Fibroblast of lung (primary cell): Measurements from ENCODE around the gene NAGPA. TPM values are rescaled to one million over a fixed set of nuclear protein-coding genes. Genes with fewer than 3 reads are reported as not detected.

Source experiments
- DNase-seq, 2 donors: peaks; one replicate each; pipeline versions ENCODE4 v3.0.0 to v3.0.0-alpha.2; 2010; ENCODE audit warnings: low read depth in 2 of 2
- H2AFZ ChIP-seq: 2 replicates; pipeline ENCODE4 v1.5.1; 2012; ENCODE audit warnings: low read length, control low read depth, inconsistent platforms
- H3K27ac ChIP-seq: 2 replicates; pipeline ENCODE4 v1.5.1; 2011; ENCODE audit warnings: low read length, control low read depth; ENCODE audit not compliant: insufficient read depth
- H3K27me3 ChIP-seq: 2 replicates; pipeline ENCODE4 v1.5.1; 2011; ENCODE audit warnings: mild to moderate bottlenecking, low read length; ENCODE audit not compliant: control insufficient read depth, insufficient read depth
- H3K36me3 ChIP-seq: 2 replicates; pipeline ENCODE4 v1.5.1; 2011; ENCODE audit warnings: low read length; ENCODE audit not compliant: control insufficient read depth, insufficient read depth
- H3K4me1 ChIP-seq: 2 replicates; pipeline ENCODE4 v1.5.1; 2011; ENCODE audit warnings: low read length; ENCODE audit not compliant: control insufficient read depth, insufficient read depth; ENCODE audit errors: extremely low read depth
- H3K4me2 ChIP-seq: 2 replicates; pipeline ENCODE4 v1.5.1; 2011; ENCODE audit warnings: low read length, control low read depth; ENCODE audit not compliant: insufficient read depth; ENCODE audit errors: extremely low read depth
- H3K4me3 ChIP-seq, 4 experiments: fragments of 200-600 bp in 1 of 4; sonication (generic) in 1 of 4; replicated peaks in 1 of 4; 2 replicates each; pipeline ENCODE4 v1.5.1; 2011 to 2016; ENCODE audit warnings: low read length in 4 of 4, low read depth in 3 of 4, mild to moderate bottlenecking in 3 of 4, control low read depth in 2 of 4, inconsistent platforms in 1 of 4, mixed read lengths in 1 of 4; ENCODE audit not compliant: insufficient read depth in 1 of 4; ENCODE audit errors: control extremely low read depth in 1 of 4
- H3K79me2 ChIP-seq: 2 replicates; pipeline ENCODE4 v1.5.1; 2012; ENCODE audit warnings: mild to moderate bottlenecking, low read length, inconsistent platforms; ENCODE audit not compliant: control insufficient read depth, insufficient read depth
- H3K9ac ChIP-seq: 2 replicates; pipeline ENCODE4 v1.5.1; 2011; ENCODE audit warnings: mild to moderate bottlenecking, low read length, control low read depth; ENCODE audit not compliant: insufficient read depth
- H3K9me3 ChIP-seq: 2 replicates; pipeline ENCODE4 v1.5.1; 2012; ENCODE audit warnings: low read depth, low read length; ENCODE audit not compliant: control insufficient read depth, insufficient read depth
- H4K20me1 ChIP-seq: 2 replicates; pipeline ENCODE4 v1.5.1; 2011; ENCODE audit warnings: low read length; ENCODE audit not compliant: control insufficient read depth, insufficient read depth; ENCODE audit errors: extremely low read depth
- CTCF ChIP-seq, 2 donors: IDR thresholded peaks in 1 of 2; conservative IDR thresholded peaks in 1 of 2; 1 replicate in 1 of 2; 2 replicates in 1 of 2; pipeline ENCODE4 v1.5.1; 2011 to 2012; ENCODE audit warnings: low read length in 2 of 2, control low read depth in 1 of 2, inconsistent platforms in 1 of 2, low read depth in 1 of 2, mild to moderate bottlenecking in 1 of 2
- EZH2 ChIP-seq: IDR thresholded peaks from 2 replicates; pipeline ENCODE4 v1.5.1; 2012; ENCODE audit warnings: low read length, control low read depth, mild to moderate bottlenecking; ENCODE audit errors: missing control alignments
- polyA plus RNA-seq, 2 donors: library from polyadenylated mRNA; depleted of rRNA in 1 of 2; stranded (reverse) in 1 of 2; unstranded in 1 of 2; fragments of >200 nt; gene quantifications; 2 replicates each; pipeline ENCODE4 v1.2.1, GENCODE V29; 2011 to 2012; ENCODE audit warnings: missing spikeins in 1 of 2
- total RNA-seq: library from RNA; depleted of rRNA; stranded (reverse); fragments of >200 nt; gene quantifications from 2 replicates; pipeline ENCODE4 v1.2.1, GENCODE V29; 2014

Gene NAGPA
- total and polyA plus RNA-seq, 2 donors (not counting 1 experiment from before 2014, with no cell fraction given), result 9.7 to 17.7 TPM

DNA sequence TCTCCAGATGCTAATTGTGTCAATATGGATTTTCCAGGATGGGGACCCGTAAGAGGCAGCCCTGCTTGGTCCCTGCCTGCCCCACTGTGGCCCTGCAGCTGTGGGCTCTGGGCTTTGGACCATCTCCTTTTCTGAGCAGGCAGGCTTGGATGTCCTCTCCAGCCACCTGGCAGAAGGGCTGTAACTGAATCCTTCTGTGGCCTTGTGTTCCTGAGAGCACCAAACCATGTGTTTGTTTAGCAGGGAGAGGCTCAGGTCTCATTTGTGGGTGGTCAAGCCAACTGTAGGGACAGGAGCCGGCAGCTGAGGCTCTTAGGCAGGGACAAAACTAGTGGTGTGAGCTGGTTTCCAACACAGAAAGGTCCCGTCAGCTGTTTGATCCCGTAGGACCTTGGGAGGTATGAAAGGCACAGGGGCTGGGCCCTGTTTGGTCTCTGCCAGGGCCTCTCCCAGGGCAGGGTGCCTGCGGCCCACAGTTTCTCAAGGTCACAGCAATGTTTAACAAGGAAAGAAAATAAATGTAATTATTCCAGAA, 57.1 kb downstream of the NAGPA start:
- Histone ChIP-seq H3K79me2 (no peaks in the 10 kb centered on the region), H3K27ac (no peak overlapping the region), H3K4me1 (no peaks in the 10 kb centered on the region), H3K4me3 (no peak overlapping the region), H4K20me1 (no peaks in the 10 kb centered on the region), H3K9ac (no peak overlapping the region), H3K36me3 (no peaks in the 10 kb centered on the region), H3K4me2 (no peak overlapping the region), H2AFZ (no peak overlapping the region), H3K27me3 (peaks cover under 1% of the 10 kb centered on the region), H3K9me3 (no peaks in the 10 kb centered on the region)
- TF ChIP-seq CTCF (conservative IDR thresholded peaks at IDR 0.05 in 1 of 2, IDR thresholded peaks at IDR 0.05 in 1 of 2; ENCODE audit: low read depth in 1 of 2, low read length in 2 of 2) (no peak), EZH2 (no peak)
- DNase-seq, result no peak

DNA sequence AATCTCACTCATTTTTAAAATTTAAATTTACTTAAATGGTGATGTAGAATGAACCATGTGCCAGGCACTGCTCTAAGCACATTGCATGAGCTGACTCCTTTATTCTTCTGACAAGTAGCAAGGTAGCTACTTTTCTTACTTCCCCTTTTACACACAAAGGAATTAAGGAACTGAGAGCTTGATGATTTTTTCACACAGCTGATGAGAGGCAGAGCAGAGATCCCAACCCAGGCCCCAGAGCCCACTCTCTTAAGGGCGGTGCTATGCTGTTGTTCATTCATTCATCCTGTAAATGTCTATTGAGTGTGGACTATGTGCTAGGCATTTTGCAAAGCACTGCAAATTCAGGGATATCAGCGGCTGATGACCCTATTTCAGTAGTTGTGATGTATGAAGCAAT, 57.7 kb downstream of the NAGPA start:
- DNase-seq, result no peak
- Histone ChIP-seq H4K20me1 (no peaks in the 10 kb centered on the region), H3K27ac (no peak overlapping the region), H3K4me2 (no peak overlapping the region), H3K79me2 (no peaks in the 10 kb centered on the region), H3K9ac (no peak overlapping the region), H3K4me3 (no peak overlapping the region), H3K9me3 (no peaks in the 10 kb centered on the region), H2AFZ (no peak overlapping the region), H3K36me3 (no peaks in the 10 kb centered on the region), H3K4me1 (no peaks in the 10 kb centered on the region), H3K27me3 (no peaks in the 10 kb centered on the region)
- TF ChIP-seq EZH2 (no peak), CTCF (conservative IDR thresholded peaks at IDR 0.05 in 1 of 2, IDR thresholded peaks at IDR 0.05 in 1 of 2; ENCODE audit: low read depth in 1 of 2, low read length in 2 of 2) (no peak)

Other genes with a start within 250 kb of the NAGPA start
- not detected in 2 replicates for gene SEPTIN12, start 245.6 kb downstream of the NAGPA start, total RNA-seq
- not detected in 2 replicates for gene SEPTIN12, start 245.6 kb downstream of the NAGPA start, polyA plus RNA-seq
- gene SMIM22, start 238.6 kb downstream of the NAGPA start, total RNA-seq, result not detected in 2 replicates
- gene SMIM22, start 238.6 kb downstream of the NAGPA start, polyA plus RNA-seq, result not detected in 2 replicates
- gene ROGDI, start 231.3 kb downstream of the NAGPA start, total RNA-seq, result 11.6 and 13.0 TPM in 2 replicates
- gene ROGDI, start 231.3 kb downstream of the NAGPA start, polyA plus RNA-seq, result 8.6 and 9.2 TPM in 2 replicates
- 39.6 and 40.8 TPM in 2 replicates for gene GLYR1, start 186.6 kb downstream of the NAGPA start, total RNA-seq
- 28.6 and 42.2 TPM in 2 replicates for gene GLYR1, start 186.6 kb downstream of the NAGPA start, polyA plus RNA-seq
- 19.5 and 21.1 TPM in 2 replicates for gene UBN1, start 186.5 kb downstream of the NAGPA start, total RNA-seq
- 13.6 and 15.3 TPM in 2 replicates for gene UBN1, start 186.5 kb downstream of the NAGPA start, polyA plus RNA-seq
- 43.7 and 50.5 TPM in 2 replicates for gene PPL, start 96.8 kb downstream of the NAGPA start, total RNA-seq
- gene PPL, start 96.8 kb downstream of the NAGPA start, polyA plus RNA-seq, result 3.3 and 5.0 TPM in 2 replicates
- gene SEC14L5, start 75.6 kb downstream of the NAGPA start, total RNA-seq, result 0.77 and 0.99 TPM in 2 replicates
- 0.05 TPM in 2 replicates for gene SEC14L5, start 75.6 kb downstream of the NAGPA start, polyA plus RNA-seq
- gene C16orf89, start 32.0 kb upstream of the NAGPA start, total RNA-seq, result 5.9 and 9.8 TPM in 2 replicates
- 0.53 and 1.3 TPM in 2 replicates for gene C16orf89, start 32.0 kb upstream of the NAGPA start, polyA plus RNA-seq
- 24.1 and 29.2 TPM in 2 replicates for gene ALG1, start 37.9 kb upstream of the NAGPA start, total RNA-seq
- 26.2 and 38.8 TPM in 2 replicates for gene ALG1, start 37.9 kb upstream of the NAGPA start, polyA plus RNA-seq
- 7.9 and 8.2 TPM in 2 replicates for gene EEF2KMT, start 63.9 kb upstream of the NAGPA start, total RNA-seq
- gene EEF2KMT, start 63.9 kb upstream of the NAGPA start, polyA plus RNA-seq, result 5.4 and 8.9 TPM in 2 replicates